DND-41 (cell line): ENCODE data around the gene SPTLC1.

Experiments
- ATAC-seq: fragments of 200-7000 bp; cut with Tn5 transposase; 3 replicates; pipeline ENCODE4 v1.9.1; 2021; ENCODE audit warnings: low read depth; ENCODE audit not compliant: insufficient read depth
- DNase-seq: peaks from one replicate; pipeline ENCODE4 v3.0.0-alpha.2; 2020
- H2AFZ ChIP-seq: 2 replicates; pipeline ENCODE4 v1.6.0; 2012; ENCODE audit warnings: low read depth, low read length
- H3K27ac ChIP-seq: 2 replicates; pipeline ENCODE4 v1.5.1; 2012; ENCODE audit warnings: low read length, inconsistent platforms
- H3K27me3 ChIP-seq: fragments of 200-600 bp; sonication (generic); 2 replicates; pipeline ENCODE4 v1.6.0; 2012; ENCODE audit warnings: low read length, mild to moderate bottlenecking, inconsistent platforms; ENCODE audit not compliant: insufficient read depth, poor library complexity
- H3K36me3 ChIP-seq: 2 replicates; pipeline ENCODE4 v1.5.1; 2012; ENCODE audit warnings: low read length, inconsistent platforms; ENCODE audit not compliant: insufficient read depth
- H3K4me1 ChIP-seq: 2 replicates; pipeline ENCODE4 v1.5.1; 2012; ENCODE audit warnings: mild to moderate bottlenecking, low read length; ENCODE audit not compliant: insufficient read depth
- H3K4me2 ChIP-seq: 2 replicates; pipeline ENCODE4 v1.6.0; 2012; ENCODE audit warnings: mild to moderate bottlenecking, moderate library complexity, low read length, inconsistent platforms; ENCODE audit not compliant: insufficient read depth
- H3K4me3 ChIP-seq, 2 experiments: fragments of 200-600 bp in 1 of 2; shearing (Covaris generic) in 1 of 2; 2 replicates each; pipeline ENCODE4 v1.5.1; 2012 to 2016; ENCODE audit warnings: inconsistent platforms in 2 of 2, low read length in 2 of 2, mild to moderate bottlenecking in 2 of 2, low read depth in 1 of 2, moderate library complexity in 1 of 2
- H3K79me2 ChIP-seq: 2 replicates; pipeline ENCODE4 v1.6.0; 2012; ENCODE audit warnings: low read length, inconsistent platforms; ENCODE audit not compliant: insufficient read depth
- H3K9ac ChIP-seq: 2 replicates; pipeline ENCODE4 v1.6.0; 2012; ENCODE audit warnings: low read depth, mild to moderate bottlenecking, inconsistent platforms, low read length, moderate library complexity
- H3K9me3 ChIP-seq: 2 replicates; pipeline ENCODE4 v1.5.1; 2012; ENCODE audit warnings: low read length, moderate library complexity, mild to moderate bottlenecking, inconsistent platforms; ENCODE audit not compliant: insufficient read depth, severe bottlenecking
- H4K20me1 ChIP-seq: 2 replicates; pipeline ENCODE4 v1.6.0; 2012; ENCODE audit warnings: low read length; ENCODE audit not compliant: insufficient read depth
- CTCF ChIP-seq: IDR thresholded peaks from 2 replicates; pipeline ENCODE4 v1.5.1; 2012; ENCODE audit warnings: borderline replicate concordance, low read length, moderate library complexity, mild to moderate bottlenecking; ENCODE audit not compliant: poor library complexity, severe bottlenecking; ENCODE audit errors: extremely low read depth
- EZH2 ChIP-seq: IDR thresholded peaks from 3 replicates; pipeline ENCODE4 v1.6.1; 2012; ENCODE audit warnings: borderline replicate concordance, low read depth, mild to moderate bottlenecking, moderate library complexity, low read length, inconsistent platforms; ENCODE audit not compliant: severe bottlenecking

The SPTLC1 gene

GRCh38 chr9:92095236-92095635 is 20.0 kb downstream of the SPTLC1 start:
- no peak for ATAC-seq
- H2AFZ ChIP-seq, result no peak overlapping the region
- H4K20me1 ChIP-seq, result no peaks in the 10 kb centered on the region
- H3K27me3 ChIP-seq, result no peaks in the 10 kb centered on the region
- H3K4me2 ChIP-seq, result no peak overlapping the region
- peaks cover 30% of the 10 kb centered on the region; the same call in 1 of the 2 replicates for H3K79me2 ChIP-seq
- no peak for DNase-seq
- TF ChIP-seq CTCF (no peak), EZH2 (no peak)
- H3K9me3 ChIP-seq, result no peaks in the 10 kb centered on the region
- H3K36me3 ChIP-seq, result peaks cover 15% of the 10 kb centered on the region
- no peak overlapping the region for H3K4me3 ChIP-seq
- no peak overlapping the region for H3K9ac ChIP-seq
- no peak overlapping the region for H3K27ac ChIP-seq
- H3K4me1 ChIP-seq, result no peaks in the 10 kb centered on the region

- no peaks in the 10 kb centered on the region for H3K9me3 ChIP-seq
- no peak overlapping the region for H3K27ac ChIP-seq
- peaks cover 13% of the 10 kb centered on the region; the same call in 1 of the 2 replicates for H3K36me3 ChIP-seq
- H4K20me1 ChIP-seq, result no peaks in the 10 kb centered on the region
- H3K4me3 ChIP-seq, result no peak overlapping the region
- no peaks in the 10 kb centered on the region for H3K4me1 ChIP-seq
- H3K4me2 ChIP-seq, result no peak overlapping the region
- peaks cover 33% of the 10 kb centered on the region; the same call in 1 of the 2 replicates for H3K79me2 ChIP-seq
- no peak for ATAC-seq
- no peak overlapping the region for H2AFZ ChIP-seq
- no peak overlapping the region for H3K9ac ChIP-seq
- no peak for DNase-seq
- TF ChIP-seq CTCF (no peak), EZH2 (no peak)
- no peaks in the 10 kb centered on the region for H3K27me3 ChIP-seq
Measured at GRCh38 chr9:92094655-92095054, 20.6 kb downstream of the SPTLC1 start.

- no peak overlapping the region for H3K27ac ChIP-seq
- H3K9ac ChIP-seq, result no peak overlapping the region
- H2AFZ ChIP-seq, result no peak overlapping the region
- H3K27me3 ChIP-seq, result no peaks in the 10 kb centered on the region
- no peaks in the 10 kb centered on the region for H4K20me1 ChIP-seq
- TF ChIP-seq EZH2 (no peak), CTCF (no peak)
- no peak for ATAC-seq
- no peak overlapping the region for H3K4me2 ChIP-seq
- H3K4me3 ChIP-seq, result no peak overlapping the region
- H3K9me3 ChIP-seq, result no peaks in the 10 kb centered on the region
- H3K4me1 ChIP-seq, result no peaks in the 10 kb centered on the region
- no peaks in the 10 kb centered on the region for H3K79me2 ChIP-seq
- DNase-seq, result no peak
- H3K36me3 ChIP-seq, result peaks cover 65% of the 10 kb centered on the region
Measured at GRCh38 chr9:92077888-92078287, 37.3 kb downstream of the SPTLC1 start.

- H3K79me2 ChIP-seq, result no peaks in the 10 kb centered on the region
Measured at GRCh38 chr9:92071634-92072033, 43.6 kb downstream of the SPTLC1 start.

More at GRCh38 chr9:92071634-92072033, 43.6 kb downstream of the SPTLC1 start:
- peaks cover 71% of the 10 kb centered on the region for H3K36me3 ChIP-seq
- no peaks in the 10 kb centered on the region for H3K9me3 ChIP-seq
- TF ChIP-seq EZH2 (no peak), CTCF (no peak)
- ATAC-seq (no peak), DNase-seq (no peak)
- H3K4me1 ChIP-seq, result no peaks in the 10 kb centered on the region
- no peak overlapping the region for H3K9ac ChIP-seq
- no peaks in the 10 kb centered on the region for H4K20me1 ChIP-seq
- no peak overlapping the region for H2AFZ ChIP-seq
- H3K4me3 ChIP-seq, result no peak overlapping the region
- no peaks in the 10 kb centered on the region for H3K27me3 ChIP-seq
- no peak overlapping the region for H3K4me2 ChIP-seq
- H3K27ac ChIP-seq, result no peak overlapping the region
